ENCODE measurements around the gene MAGEB17. TPM values are rescaled to one million over a fixed set of nuclear protein-coding genes. Genes with fewer than 3 reads are reported as not detected.
"Not testable (repeated sequence)": the region's sequence is repeated elsewhere in the genome, so short reads cannot be mapped to it uniquely, and the experiment has no call there.

The MAGEB17 gene
- total RNA-seq, 1 donor from 2014 or later = not detected

GRCh38 chrX:16140448-16140847 is 26.8 kb upstream of the MAGEB17 start:
- DNase-seq (ENCODE audit: low read depth) = no peak
- TF ChIP-seq, protein P1, sequence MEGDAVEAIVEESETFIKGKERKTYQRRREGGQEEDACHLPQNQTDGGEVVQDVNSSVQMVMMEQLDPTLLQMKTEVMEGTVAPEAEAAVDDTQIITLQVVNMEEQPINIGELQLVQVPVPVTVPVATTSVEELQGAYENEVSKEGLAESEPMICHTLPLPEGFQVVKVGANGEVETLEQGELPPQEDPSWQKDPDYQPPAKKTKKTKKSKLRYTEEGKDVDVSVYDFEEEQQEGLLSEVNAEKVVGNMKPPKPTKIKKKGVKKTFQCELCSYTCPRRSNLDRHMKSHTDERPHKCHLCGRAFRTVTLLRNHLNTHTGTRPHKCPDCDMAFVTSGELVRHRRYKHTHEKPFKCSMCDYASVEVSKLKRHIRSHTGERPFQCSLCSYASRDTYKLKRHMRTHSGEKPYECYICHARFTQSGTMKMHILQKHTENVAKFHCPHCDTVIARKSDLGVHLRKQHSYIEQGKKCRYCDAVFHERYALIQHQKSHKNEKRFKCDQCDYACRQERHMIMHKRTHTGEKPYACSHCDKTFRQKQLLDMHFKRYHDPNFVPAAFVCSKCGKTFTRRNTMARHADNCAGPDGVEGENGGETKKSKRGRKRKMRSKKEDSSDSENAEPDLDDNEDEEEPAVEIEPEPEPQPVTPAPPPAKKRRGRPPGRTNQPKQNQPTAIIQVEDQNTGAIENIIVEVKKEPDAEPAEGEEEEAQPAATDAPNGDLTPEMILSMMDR (IDR thresholded peaks at IDR 0.05; ENCODE audit: insufficient read depth, low read length, poor library complexity, severe bottlenecking) = no peak
- no peaks in the 10 kb centered on the region for H3K27me3 ChIP-seq (ENCODE audit: control insufficient read depth, insufficient read depth, low read length)
- no peaks in the 10 kb centered on the region for H3K36me3 ChIP-seq (ENCODE audit: control insufficient read depth, insufficient read depth, low read length)
- H3K4me3 ChIP-seq (ENCODE audit: low read depth, low read length) = no peak overlapping the region

GRCh38 chrX:16140983-16141382 is 26.3 kb upstream of the MAGEB17 start:
- TF ChIP-seq, protein P1 (IDR thresholded peaks at IDR 0.05; ENCODE audit: insufficient read depth, low read length, poor library complexity, severe bottlenecking) = no peak
- no peak for DNase-seq (ENCODE audit: low read depth)
- Histone ChIP-seq H3K4me3 (ENCODE audit: low read depth, low read length) (no peak overlapping the region), H3K27me3 (ENCODE audit: control insufficient read depth, insufficient read depth, low read length) (no peaks in the 10 kb centered on the region), H3K36me3 (ENCODE audit: control insufficient read depth, insufficient read depth, low read length) (no peaks in the 10 kb centered on the region)

- Histone ChIP-seq H3K27me3 (ENCODE audit: control insufficient read depth, insufficient read depth, low read length) (no peaks in the 10 kb centered on the region), H3K36me3 (ENCODE audit: control insufficient read depth, insufficient read depth, low read length) (no peaks in the 10 kb centered on the region), H3K4me3 (ENCODE audit: low read depth, low read length) (no peak overlapping the region)
- TF ChIP-seq, protein P1 (IDR thresholded peaks at IDR 0.05; ENCODE audit: insufficient read depth, low read length, poor library complexity, severe bottlenecking) = no peak
- DNase-seq (ENCODE audit: low read depth) = no peak
Observed at GRCh38 chrX:16141422-16142245, 25.6 kb upstream of the MAGEB17 start.

GRCh38 chrX:16142246-16142558 is 25.1 kb upstream of the MAGEB17 start:
- no peak for DNase-seq (ENCODE audit: low read depth)
- Histone ChIP-seq H3K27me3 (ENCODE audit: control insufficient read depth, insufficient read depth, low read length) (no peaks in the 10 kb centered on the region), H3K36me3 (ENCODE audit: control insufficient read depth, insufficient read depth, low read length) (no peaks in the 10 kb centered on the region), H3K4me3 (ENCODE audit: low read depth, low read length) (no peak overlapping the region)
- TF ChIP-seq, protein P1 (IDR thresholded peaks at IDR 0.05; ENCODE audit: insufficient read depth, low read length, poor library complexity, severe bottlenecking) = no peak

GRCh38 chrX:16143968-16144367 is 23.3 kb upstream of the MAGEB17 start:
- H3K4me3 ChIP-seq (ENCODE audit: low read depth, low read length) = no peak overlapping the region
- no peak for DNase-seq (ENCODE audit: low read depth)
- TF ChIP-seq, protein P1 (IDR thresholded peaks at IDR 0.05; ENCODE audit: insufficient read depth, low read length, poor library complexity, severe bottlenecking) = no peak

GRCh38 chrX:16144420-16144819 is 22.9 kb upstream of the MAGEB17 start:
- TF ChIP-seq, protein P1 (IDR thresholded peaks at IDR 0.05; ENCODE audit: insufficient read depth, low read length, poor library complexity, severe bottlenecking) = no peak
- DNase-seq (ENCODE audit: low read depth) = no peak
- Histone ChIP-seq H3K4me3 (ENCODE audit: low read depth, low read length) (no peak overlapping the region), H3K27me3 (ENCODE audit: control insufficient read depth, insufficient read depth, low read length) (no peaks in the 10 kb centered on the region), H3K36me3 (ENCODE audit: control insufficient read depth, insufficient read depth, low read length) (no peaks in the 10 kb centered on the region)

More at GRCh38 chrX:16143968-16144367, 23.3 kb upstream of the MAGEB17 start:
- Histone ChIP-seq H3K27me3 (ENCODE audit: control insufficient read depth, insufficient read depth, low read length) (no peaks in the 10 kb centered on the region), H3K36me3 (ENCODE audit: control insufficient read depth, insufficient read depth, low read length) (no peaks in the 10 kb centered on the region)

- H3K27me3 ChIP-seq (ENCODE audit: control insufficient read depth, insufficient read depth, low read length); H3K4me3 ChIP-seq (ENCODE audit: low read depth, low read length); H3K36me3 ChIP-seq (ENCODE audit: control insufficient read depth, insufficient read depth, low read length); DNase-seq (ENCODE audit: low read depth): not testable (repeated sequence)
Observed at GRCh38 chrX:16145093-16145492, 22.2 kb upstream of the MAGEB17 start.
